LoVo (cell line): ENCODE data around the gene GLG1.
"Not testable (repeated sequence)": the region's sequence is repeated elsewhere in the genome, so short reads cannot be mapped to it uniquely, and the experiment has no call there.

Experiments used
- DNase-seq: peaks from one replicate; pipeline ENCODE4 v3.0.0-alpha.2; 2016; ENCODE audit warnings: low spot score

The GLG1 gene

DNA sequence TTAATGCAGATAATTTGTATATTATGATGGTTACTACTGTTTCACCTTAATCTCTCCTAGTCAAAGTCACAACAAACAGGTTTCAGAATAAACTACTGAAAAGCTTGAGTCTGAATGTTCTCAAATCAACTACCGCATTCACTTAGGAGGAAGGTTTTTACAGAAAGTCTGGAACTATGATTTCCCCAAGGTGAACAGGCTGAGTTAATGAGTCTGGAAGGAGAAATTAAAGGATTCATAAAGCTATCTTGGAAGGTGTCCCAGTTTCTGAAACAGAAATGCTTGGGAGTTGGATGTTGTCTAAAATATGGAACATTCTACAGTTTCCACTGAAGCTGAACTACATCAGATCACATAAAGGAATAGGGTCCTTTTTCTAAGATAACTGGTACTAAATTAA, 69.2 kb downstream of the GLG1 start:
- DNase-seq, result not testable (repeated sequence)

DNA sequence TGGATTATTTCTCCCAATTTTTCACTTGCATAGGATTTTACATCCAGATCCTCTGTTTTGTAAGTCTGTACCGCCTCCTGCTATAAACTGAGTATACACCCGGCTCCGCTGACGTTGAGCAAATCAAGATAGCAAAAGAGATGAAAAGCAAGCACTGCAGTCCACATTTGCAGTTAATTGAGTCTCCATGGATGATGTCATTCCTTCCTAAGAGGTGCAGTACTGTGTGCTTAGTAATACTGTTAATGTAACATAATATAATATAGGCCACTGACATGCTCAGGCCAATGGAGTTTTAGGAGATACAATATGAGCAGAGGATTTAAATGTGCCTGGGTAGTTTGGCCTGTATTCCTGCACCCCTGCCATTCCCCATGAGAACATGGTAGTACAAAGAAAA, 72.3 kb downstream of the GLG1 start:
- DNase-seq, result not testable (repeated sequence)

DNA sequence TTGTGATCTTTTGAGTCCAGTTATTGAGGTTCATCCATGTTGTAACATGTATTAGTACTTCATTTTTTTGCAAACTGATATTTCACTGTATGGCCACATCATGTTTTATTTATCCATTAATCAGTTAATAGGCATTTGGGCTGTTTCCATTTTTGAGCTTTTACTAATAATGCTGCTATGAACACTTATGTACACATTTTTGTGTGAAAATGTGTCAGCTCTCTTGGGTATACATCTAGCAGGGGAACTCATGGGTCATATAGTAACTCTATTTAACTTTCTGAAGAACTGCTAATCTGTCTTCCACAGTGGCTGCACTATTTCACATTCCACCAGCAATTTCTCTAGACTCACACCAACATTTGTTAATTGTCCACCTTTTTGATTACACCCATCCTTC, 82.0 kb downstream of the GLG1 start:
- DNase-seq, result no peak

DNA sequence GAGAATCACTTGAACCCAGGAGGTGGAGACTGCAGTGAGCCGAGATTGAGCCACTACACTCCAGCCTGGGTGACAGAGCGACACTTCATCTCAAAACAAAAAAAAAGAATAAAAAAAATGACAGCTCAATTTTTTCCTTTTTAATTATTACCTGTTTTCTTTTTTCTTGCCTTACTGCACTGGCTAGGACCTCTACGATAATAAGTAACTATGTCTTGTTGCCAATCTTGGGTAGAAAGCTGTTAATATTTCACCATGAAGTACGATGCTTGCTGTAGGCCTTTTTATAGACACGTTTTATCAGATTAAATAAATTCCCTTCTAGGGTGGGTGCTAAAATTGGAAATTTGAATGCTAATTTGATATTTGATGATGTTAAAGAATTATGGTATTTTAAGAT, 82.8 kb downstream of the GLG1 start:
- DNase-seq, result no peak

DNA sequence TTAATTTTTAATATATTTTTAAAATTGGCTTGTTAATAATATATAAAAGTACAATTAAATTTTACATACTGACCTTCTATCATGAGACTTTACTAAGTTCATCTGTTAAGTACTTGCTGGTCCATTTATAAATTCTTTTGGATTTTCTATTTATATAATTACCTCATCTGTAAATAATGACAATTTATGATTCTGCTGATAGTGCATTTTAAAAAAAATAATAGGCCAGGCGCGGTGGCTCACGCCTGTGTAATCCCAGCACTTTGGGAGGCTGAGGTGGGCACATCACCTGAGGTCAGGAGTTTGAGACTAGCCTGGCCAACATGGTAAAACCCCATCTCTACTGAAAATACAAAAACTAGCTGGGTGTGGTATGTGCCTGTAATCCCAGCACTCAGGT, 83.2 kb downstream of the GLG1 start:
- not testable (repeated sequence) for DNase-seq

DNA sequence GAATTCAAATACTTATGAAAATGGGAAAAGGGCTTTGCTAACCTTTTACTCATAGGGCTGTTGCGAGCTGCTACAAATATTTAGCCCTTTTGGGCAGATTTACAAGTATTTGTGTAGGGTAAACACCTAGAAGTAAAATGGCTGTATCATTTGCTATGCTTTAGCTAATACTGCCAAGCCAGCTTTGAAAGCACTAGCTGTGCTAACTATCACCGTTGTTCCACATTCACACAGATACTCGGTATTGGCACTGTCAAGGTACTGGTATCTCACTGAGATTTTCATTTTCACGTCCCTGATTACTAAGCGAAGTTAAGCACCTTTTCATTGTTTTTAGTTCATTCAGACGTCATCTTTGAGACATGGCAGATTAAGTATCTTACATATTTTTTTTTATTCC, 84.8 kb downstream of the GLG1 start:
- no peak for DNase-seq

DNA sequence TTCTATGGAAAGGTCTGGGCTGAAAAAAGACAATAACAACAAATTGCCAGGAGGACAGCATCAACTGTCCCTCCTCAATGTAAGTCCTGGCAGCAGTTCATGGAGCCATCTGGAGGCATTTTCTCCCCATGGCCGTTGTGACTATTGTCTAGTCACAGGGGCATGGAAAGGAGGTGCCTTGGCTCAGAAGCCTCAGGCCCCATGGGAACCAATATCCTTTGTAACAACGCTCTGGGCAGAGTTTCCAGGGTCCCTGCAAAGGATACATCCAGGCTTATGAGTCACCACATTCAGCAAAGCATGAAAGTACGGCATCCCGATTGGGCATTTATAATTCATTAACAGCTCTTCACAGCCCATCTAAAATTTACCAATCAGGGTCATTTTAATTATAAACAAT, 85.2 kb downstream of the GLG1 start:
- DNase-seq, result no peak

DNA sequence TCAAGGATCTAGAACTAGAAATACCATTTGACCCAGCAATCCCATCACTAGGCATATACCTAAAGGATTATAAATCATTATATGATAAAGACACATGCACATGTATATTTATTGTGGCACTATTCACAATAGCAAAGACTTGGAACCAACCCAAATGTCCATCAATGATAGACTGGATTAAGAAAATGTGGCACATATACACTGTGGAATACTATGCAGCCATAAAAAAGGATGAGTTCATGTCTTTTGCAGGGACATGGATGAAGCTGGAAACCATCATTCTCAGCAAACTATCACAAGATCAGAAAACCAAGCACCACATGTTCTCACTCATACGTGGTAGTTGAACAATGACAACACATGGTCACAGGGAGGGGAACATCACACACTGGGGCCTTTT, 88.0 kb downstream of the GLG1 start:
- DNase-seq, result not testable (repeated sequence)

DNA sequence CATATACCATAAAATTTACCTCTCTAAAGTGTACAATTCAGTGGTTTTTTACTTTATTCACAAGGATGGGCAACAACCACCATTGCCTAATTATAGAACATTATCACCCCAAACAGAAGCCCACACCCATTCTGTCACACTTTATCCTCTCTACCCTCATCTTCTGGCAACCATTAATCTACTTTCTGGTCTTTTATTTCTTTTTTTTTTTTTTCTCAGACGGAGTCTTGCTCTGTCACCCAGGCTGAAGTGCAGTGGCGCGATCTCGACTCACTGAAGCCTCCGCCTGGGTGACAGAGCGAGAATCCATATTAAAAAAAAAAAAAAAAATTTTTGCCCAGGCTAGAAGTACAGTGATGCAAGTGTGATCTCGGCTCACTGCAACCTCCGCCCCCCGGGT, 95.0 kb downstream of the GLG1 start:
- DNase-seq, result no peak

DNA sequence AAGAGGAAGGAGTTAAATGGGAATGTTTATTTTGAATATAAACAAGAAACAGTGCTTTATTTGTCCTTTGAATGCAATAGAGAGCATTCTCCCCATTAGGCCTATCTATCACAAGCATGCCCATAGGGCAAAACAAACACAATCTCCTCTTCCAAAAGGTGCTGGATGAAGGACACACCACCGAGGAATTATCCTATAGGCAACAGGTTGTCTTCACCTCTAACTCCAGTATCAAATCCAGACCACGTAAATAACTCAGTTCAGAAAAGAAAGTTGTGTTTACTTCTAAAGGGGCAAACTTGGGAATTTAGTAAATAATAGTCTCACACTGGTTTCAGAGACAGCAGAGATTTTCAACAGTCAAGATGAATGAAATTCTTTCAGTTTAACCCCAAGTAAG, 101.9 kb downstream of the GLG1 start:
- no peak for DNase-seq

DNA sequence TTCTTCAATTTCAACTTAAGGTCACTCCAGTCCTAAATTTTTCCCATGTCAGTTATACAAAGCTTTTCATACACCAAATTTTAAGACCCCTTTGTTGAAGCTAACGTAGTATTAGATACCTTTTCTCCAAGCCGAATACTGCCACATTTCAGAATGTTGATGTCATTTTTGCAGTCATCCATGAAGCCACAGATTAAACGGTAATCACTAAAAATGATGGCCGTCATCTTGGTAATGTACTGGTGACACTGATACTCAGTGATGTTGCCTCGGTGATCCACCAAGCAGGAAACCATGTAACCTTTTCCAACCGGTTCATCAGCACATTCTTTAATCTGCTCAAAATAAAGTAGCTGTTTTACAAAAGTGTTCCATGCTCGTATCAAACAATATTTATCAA, 103.5 kb downstream of the GLG1 start:
- no peak for DNase-seq

DNA sequence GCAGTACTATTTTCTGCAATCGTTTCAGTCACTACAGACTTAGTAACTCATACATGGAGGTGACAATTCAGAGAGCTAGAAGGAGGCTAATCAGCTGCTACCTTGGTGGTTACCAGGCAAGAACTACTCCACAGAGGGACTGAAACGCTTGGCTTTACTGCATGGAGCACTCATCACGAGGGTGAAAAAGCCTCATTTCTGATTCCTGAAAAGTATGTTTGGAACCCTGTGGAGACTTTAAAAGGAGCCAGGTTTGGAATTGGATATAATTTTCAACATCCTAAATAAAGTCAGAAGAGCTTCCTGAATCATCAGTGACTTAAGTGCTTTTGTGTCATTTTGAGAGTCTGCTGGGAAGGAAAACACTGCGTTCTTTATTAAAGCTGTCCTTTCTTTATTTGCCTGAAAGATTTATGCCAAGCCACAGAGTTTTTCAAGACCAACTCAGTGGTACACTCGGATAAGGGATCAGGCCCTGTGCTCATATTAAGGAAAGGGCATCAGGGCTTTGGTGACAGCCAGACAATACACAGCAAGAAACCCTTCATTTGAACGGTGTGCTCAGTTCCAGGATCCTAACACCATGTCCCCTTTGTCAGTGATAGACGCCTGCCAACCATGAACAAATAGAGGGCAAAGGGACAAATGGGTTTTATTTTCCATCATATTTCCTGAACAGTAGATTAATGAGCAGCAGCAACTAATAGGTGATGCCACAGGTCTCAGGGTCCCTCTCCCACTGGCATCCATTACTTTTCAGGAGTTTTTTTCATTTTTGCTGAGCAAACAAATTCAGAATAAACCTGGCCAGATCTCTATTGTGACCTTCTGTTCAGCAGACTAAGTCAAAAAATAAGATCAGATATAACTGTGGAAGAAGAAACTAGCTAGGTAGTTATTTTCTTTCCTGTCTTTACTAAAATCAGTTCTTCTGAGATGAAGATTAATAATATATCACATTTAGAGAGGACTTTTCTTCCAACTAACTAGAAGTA, 105.1 kb downstream of the GLG1 start:
- no peak for DNase-seq

DNA sequence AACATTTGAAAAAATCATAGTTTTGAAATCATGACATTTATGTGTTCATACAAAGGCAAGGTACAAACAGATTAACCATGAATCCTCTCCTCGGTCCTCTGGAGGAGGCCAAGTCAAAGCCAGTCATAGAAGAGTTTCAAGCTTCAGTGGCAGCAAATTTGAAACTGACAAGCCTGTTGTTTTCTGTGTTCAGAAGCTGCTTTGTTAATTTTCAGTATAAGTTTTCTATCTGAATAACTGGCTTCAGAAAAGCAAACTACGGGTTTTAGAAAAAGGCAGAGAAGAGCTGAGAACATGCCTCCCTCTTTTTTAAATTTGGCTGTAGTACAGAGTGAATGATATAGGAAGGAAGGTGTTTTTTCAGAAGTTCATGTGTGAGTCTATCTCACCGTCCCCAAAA, 106.0 kb downstream of the GLG1 start:
- DNase-seq, result no peak

DNA sequence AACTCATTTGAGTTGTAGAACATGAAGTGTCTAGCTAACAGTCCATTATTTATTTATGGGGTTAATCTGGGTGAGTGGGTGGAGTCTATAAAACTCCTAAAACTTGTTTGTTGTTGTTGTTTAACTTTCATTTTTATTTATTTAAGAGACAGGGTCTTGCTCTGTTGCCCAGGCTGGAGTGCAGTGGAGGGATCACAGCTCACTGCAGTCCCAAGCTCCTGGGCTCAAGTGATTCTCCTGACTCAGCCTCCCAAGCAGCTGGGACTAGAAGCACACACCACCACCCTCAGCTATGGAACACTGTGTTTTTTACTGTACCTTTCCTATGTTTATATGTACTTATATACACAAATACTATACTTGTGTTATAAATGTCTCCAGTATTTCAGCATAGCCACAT, 107.8 kb downstream of the GLG1 start:
- DNase-seq, result no peak

DNA sequence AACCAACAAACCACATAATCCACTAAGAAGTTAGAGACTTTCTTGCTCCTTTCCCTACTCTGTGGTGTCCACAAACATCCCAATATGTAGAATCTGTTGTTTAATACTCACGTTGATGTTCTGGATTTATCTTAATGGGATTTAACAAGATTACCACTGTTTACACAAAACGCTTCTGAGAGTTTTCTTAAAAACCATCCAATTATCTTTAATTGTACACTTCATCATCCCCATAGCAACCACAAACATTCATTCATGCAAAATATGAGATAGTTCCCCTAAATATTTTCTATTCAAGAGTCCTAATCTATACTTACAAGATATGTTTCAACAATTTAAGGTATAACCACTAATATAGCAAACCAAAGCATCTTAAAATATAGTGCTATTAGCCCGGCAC, 109.2 kb downstream of the GLG1 start:
- no peak for DNase-seq

DNA sequence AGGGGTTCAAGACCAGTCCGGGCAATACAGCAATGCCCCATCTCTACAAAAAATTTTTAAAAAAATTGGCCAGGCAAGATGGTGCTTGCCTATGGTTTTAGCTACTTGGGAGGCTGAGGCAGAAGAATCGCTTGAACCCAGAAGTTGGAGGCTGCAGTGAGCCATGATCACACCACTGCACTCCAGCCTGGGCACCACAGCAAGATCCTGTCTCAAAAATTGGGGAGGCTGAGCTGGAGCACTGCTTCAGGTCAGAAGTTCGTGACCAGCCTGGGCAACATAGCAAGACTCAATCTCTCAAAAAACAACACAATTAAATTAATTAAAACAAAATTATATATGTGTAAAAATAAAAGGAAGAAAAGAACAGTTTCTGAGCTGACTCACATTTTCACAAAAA, 110.9 kb downstream of the GLG1 start:
- no peak for DNase-seq

DNA sequence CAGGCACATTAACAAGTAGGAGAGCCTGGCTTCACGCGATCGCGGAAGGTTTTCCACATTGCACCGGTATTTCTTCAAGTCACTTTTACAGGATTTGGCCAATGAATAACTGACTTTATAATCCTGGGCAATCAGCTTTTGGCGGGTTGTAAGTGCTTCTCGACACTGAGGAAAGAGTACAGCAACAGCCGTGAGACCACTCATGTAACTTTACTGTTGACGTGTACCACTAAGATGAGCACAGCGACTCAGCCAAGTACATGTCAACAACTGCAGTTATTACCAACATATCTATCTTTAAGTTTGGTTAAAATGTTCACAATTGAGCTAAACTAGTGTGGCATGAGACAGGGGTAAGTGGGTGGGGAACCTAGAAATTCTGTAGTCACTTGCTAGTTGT, 113.9 kb downstream of the GLG1 start:
- DNase-seq, result no peak

DNA sequence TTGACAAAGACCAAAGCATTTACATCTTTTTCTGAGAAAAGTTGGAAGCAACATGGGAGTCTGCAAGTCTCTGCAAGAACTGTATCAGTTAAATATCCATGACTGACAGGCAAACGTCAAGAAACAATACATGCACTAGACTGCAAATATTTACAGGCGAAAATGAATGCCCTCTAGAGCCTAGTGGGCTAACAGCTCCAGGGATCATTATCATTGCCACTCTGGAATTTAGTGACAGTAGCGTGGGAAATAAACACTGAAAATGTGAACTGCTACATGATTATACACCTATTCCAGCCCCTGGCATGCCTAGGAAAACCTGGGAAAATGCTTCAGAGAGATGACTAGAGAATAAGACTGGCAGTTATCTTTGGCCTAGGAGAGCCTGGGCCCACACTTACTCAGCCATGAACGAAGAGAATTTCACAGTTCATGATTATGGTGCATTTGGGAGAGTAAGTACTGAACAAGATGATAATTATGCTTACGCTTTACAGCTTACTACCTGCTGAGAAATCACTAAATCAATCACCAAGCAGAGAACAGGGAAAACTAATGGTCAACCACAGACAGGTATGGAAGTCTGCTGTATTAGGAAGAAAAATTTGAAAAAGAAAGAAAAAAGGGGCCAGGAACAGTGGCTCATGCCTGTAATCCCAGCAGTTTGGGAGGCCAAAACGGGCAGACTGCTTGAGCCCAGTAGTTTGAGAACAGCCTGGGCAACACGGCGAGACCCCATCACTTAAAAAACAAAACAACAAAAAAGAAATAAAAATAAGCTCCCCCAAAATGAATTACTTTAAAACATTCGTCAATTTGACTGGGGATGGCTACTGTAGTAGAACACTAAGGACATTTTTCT, 119.0 kb downstream of the GLG1 start:
- DNase-seq, result no peak

DNA sequence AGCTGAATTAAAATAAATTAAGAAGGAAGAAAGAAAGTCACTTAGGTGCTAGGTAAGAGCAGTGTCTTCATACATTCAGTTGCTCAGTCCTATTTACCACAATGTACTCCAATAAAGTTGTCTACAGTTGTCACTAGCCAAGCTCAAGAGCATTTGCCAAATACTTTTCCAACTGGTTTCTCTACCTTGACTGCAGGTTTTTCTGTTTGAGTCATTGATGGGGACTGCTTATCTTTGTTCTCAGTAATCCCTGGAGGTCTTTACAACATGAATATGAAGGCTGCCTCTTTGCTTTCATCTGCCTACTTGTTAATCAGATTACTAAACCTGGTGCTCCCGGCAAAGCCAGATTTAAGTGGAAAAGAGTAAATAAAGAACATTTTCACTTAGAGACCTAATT, 121.0 kb downstream of the GLG1 start:
- DNase-seq, result no peak

DNA sequence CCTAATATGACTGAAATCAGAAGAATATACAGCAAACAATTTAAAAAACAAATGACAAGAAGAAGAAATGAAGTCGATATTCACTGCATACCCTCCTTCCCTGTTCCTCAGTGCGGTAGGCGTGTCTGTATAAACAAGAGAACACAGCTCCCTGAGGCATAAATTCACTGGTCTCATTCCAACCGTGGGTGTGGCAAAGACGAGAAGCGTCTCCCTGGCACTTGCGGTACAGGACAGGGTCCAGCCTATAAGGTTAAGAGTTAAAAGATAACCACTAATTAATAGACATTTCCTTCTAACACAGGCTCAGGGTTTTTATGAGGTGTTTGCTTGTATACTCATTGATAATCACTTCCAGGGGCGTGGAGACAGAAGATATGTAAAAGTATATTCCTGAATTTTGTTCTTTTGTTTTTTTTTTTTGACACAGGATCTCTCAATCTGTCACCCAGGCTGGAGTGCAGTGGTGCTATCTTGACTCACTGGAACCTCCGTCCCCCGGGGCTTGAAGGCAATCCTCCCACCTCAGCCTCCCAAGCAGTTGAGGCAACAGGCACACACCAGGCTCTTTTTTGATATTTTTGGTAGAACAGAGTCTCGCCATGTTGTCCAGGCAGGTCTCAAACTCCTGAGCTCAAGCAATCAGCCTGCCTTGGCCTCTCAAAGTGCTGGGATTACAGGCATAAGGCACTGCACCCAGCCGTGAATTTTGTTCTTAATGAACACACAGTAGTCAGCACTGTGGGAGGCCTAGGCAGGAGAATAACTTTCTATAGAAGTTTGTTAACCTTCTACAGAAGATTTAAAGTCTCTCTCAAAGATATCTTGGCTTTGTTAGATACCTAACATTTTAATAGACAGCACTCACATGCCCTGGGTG, 126.5 kb downstream of the GLG1 start:
- peak; percentile 95 for DNase-seq

DNA sequence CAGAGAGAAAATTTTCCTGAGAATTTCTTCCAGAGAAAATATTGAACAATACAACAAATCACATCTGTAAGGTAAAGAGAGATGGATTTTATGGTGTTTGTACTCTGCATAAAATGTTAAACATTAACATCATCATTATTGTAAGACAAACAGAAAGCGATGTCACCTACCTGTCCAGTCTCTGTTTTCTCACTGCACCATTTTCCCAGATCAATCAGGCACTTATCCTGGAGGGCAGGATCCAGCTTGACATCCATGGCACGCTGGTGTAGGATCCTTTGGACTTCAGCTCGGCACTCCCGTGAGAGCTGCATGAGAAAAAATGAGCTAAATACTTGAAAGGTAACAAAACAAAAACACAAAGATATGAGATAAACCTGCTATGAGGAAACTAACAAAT, 129.7 kb downstream of the GLG1 start:
- no peak for DNase-seq

DNA sequence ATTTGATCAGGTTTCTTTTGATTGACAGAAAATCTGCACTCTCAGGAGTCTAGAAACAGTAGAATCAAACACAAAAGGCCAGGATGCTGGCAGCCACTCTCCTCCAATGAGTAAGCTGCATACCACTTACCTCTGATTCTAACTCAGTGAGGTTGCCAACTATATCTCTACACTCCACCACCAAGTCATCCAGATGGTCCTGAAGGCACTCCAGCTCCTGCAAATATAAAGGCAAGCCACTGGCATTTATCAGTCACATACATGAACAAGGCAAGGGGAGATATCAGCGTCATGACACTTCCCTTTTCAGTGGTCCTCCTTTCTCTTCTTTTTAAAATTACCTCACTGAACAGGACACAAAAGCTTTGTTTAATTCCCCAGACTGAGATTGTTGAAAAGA, 132.5 kb downstream of the GLG1 start:
- DNase-seq, result no peak
